Measurements from ENCODE around the gene TMEM94. TPM values are rescaled to one million over a fixed set of nuclear protein-coding genes. Genes with fewer than 3 reads are reported as not detected.

The TMEM94 gene
- total RNA-seq, 1 donor: 28.5 TPM

DNA sequence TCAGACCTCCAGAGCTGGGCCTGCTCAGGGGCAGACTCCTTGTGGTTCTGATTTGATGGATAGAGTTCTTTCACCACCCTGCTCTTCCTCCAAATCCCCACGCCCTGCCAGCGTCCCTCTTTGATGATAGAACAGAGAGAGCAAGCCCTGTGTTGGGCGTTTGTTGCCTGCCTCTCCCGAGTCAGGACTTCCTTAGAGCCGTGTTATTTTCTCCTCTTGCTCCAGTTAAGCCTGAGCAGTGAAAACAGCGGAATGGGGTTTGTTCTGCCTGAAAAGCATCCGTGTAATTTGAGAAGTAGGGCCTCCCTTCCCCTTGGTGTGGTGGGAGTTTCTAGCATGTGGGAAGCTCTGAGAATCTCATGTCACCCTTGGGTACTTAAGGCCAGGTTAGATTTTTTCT lies 22.1 kb downstream of the TMEM94 start:
- TF ChIP-seq, protein P1, sequence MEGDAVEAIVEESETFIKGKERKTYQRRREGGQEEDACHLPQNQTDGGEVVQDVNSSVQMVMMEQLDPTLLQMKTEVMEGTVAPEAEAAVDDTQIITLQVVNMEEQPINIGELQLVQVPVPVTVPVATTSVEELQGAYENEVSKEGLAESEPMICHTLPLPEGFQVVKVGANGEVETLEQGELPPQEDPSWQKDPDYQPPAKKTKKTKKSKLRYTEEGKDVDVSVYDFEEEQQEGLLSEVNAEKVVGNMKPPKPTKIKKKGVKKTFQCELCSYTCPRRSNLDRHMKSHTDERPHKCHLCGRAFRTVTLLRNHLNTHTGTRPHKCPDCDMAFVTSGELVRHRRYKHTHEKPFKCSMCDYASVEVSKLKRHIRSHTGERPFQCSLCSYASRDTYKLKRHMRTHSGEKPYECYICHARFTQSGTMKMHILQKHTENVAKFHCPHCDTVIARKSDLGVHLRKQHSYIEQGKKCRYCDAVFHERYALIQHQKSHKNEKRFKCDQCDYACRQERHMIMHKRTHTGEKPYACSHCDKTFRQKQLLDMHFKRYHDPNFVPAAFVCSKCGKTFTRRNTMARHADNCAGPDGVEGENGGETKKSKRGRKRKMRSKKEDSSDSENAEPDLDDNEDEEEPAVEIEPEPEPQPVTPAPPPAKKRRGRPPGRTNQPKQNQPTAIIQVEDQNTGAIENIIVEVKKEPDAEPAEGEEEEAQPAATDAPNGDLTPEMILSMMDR (IDR thresholded peaks at IDR 0.05; ENCODE audit: insufficient read depth, low read depth, low read length): no peak
- no peak overlapping the region for H3K4me3 ChIP-seq (ENCODE audit: low read depth, low read length)
- DNase-seq (ENCODE audit: low read depth): peak; percentile 44

DNA sequence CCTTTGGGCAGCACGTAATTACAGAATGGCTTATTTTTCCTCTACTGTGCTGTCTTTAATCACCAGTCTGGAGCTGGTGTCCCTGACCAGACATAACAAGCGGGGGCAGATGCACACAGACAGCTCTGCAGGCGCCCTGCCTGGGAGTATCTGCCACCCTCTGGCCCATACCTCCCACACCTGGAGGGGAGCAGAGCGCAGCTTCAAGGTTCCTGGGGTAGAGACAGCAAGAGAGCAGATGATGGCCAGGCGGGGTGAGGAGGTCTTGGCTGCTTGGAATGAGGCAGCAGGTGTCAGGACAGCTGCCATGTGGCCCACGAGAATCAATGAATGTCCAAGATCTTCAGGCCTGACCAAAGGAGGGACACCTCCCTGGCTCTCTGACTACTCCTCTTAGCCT lies 23.8 kb downstream of the TMEM94 start:
- no peak overlapping the region for H3K4me3 ChIP-seq (ENCODE audit: low read depth, low read length)
- DNase-seq (ENCODE audit: low read depth): no peak
- TF ChIP-seq, protein P1 (IDR thresholded peaks at IDR 0.05; ENCODE audit: insufficient read depth, low read depth, low read length): no peak

DNA sequence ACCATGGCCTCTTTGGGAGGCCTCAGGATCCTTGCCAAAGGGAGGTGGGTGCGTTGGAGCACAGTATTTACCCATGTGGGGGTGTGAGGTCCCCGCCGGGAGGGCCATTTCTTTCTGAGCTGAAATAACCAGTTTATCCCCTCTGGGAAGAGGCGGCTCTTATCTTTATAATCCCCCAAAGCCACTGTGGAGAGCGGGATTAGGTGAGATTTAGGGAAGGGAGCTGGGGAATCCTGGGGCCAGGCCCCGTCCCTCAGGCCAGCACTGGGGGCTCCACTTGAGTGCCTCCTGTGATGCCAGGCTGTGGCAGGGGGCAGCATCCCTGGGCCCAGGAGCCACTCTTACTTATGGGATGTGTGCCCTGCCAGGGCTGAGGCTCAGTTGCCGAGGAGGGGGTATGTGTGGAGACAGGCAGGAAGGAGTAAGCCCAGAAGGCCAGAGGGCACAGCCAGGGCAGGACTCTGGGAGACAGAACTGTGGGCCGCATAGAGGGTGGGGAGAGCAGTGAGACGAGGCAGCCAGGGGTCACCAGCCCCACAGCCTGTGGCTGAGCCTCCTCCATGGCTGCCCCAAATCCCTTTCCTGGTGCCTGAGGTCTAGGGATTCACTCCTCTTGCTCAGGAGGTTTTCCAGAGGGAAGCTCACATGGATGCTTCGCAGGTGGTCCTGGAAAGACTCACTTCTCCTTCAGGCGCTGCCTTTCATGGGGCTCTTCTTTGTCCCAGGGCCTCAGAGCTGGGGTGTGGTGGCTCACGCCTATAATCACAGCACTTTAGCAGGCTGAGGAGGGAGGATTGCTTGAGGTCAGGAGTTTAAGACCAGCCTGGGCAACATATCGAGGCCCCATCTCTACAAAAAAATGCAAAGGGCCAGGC lies 25.0 kb downstream of the TMEM94 start:
- TF ChIP-seq, protein P1 (IDR thresholded peaks at IDR 0.05; ENCODE audit: insufficient read depth, low read depth, low read length): no peak
- peak; percentile 23 for DNase-seq (ENCODE audit: low read depth)
- H3K4me3 ChIP-seq (ENCODE audit: low read depth, low read length): no peak overlapping the region

DNA sequence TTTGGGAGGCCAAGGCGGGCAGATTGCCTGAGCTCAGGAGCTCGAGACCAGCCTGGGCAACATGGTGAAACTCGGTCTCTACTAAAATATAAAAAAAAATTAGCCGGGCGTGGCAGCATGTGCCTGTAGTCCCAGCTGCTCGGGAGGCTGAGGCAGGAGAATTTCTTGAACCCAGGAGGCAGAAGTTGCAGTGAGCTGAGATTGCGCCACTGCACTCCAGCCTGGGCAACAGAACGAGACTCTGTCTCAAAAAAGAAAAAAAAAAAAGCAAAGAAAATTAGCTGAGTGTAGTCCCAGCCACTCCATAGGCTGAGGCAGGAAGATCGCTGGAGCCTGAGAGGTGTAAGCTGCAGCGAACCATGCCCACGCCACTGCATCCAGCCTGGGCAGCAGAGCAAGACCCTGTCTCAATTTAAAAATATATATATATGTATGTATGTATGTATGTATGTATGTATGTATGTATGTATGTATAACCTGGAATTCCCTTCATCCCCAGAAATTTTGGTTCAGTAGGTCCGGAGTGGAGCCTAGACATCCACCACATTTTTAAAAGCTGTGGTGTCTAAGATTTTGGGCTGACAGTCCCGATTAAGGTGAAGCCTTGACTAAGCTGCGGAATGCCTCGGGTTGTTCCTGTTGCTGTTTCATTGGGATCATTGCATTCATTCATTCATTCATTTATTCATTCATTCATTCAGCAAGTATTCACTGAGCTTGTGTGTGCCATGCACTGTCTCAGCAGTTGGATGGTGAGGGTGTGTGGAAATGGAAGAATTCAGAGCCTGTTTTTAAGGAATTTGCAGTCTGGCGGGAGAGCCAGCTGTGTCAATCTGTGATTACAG lies 25.9 kb downstream of the TMEM94 start:
- TF ChIP-seq, protein P1 (IDR thresholded peaks at IDR 0.05; ENCODE audit: insufficient read depth, low read depth, low read length): no peak
- no peak overlapping the region for H3K4me3 ChIP-seq (ENCODE audit: low read depth, low read length)
- DNase-seq (ENCODE audit: low read depth): no peak

DNA sequence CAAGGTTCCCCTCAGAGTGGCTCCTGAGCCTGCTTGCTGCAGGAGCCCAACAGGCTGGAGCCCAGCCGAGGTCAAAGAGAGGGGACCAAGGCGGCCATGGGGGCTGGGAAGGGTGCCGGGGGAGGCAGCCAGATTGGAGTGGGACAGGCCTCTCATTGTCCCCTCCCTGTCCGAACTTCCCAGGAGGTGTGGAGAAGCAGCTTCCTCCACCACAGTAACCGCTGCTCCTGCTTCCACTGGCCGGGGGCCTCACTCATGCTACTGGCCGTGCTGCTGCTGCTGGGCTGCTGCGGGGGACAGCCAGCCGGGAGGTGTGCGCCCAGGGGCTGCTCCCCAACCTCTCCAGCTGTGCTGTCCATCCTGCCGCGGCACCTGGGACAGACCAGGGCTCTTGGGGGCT lies 29.3 kb downstream of the TMEM94 start:
- no peak overlapping the region for H3K4me3 ChIP-seq (ENCODE audit: low read depth, low read length)
- DNase-seq (ENCODE audit: low read depth): no peak
- TF ChIP-seq, protein P1 (IDR thresholded peaks at IDR 0.05; ENCODE audit: insufficient read depth, low read depth, low read length): no peak

DNA sequence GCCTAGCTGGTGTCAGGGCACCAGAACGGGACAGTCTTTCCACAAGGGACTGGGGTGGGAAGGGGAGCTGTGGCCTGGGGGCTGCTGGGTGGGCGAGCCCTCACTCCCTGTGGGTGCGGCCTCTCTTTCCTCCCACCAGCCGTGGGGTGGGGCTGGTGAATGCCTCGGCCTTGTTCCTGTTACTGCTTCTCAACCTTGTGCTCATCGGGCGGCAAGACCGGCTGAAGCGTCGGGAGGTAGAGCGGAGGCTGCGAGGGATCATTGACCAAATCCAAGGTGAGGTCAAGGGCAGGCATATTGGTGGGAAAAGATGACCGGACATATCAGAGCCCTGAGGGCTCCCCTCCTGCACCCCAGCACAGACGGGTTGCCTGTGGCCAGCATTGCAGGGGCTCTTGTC lies 29.7 kb downstream of the TMEM94 start:
- H3K4me3 ChIP-seq (ENCODE audit: low read depth, low read length): no peak overlapping the region
- TF ChIP-seq, protein P1 (IDR thresholded peaks at IDR 0.05; ENCODE audit: insufficient read depth, low read depth, low read length): no peak
- DNase-seq (ENCODE audit: low read depth): no peak

Measured in fibroblast of villous mesenchyme (primary cell).